GM13976 (cell line): Measurements from ENCODE around the gene ZDHHC14.

ENCODE experiments used
- DNase-seq: peaks from one replicate; pipeline ENCODE4 v3.0.0; 2012; ENCODE audit warnings: low spot score
- CTCF ChIP-seq: IDR thresholded peaks from 2 replicates; pipeline ENCODE4 v1.5.1; 2012; ENCODE audit warnings: borderline replicate concordance, mild to moderate bottlenecking; ENCODE audit not compliant: insufficient read depth; ENCODE audit errors: extremely low read depth, missing control alignments, control extremely low read depth
- in situ Hi-C: fragments of 300-500 bp; cut with MboI; formaldehyde crosslinking; loops from one replicate; pipeline ENCODE4 v1.12.0; 2022; ENCODE audit warnings: low sequenced_read_pairs, mixed read lengths, inconsistent platforms; ENCODE audit not compliant: unreplicated experiment

The ZDHHC14 gene

DNA sequence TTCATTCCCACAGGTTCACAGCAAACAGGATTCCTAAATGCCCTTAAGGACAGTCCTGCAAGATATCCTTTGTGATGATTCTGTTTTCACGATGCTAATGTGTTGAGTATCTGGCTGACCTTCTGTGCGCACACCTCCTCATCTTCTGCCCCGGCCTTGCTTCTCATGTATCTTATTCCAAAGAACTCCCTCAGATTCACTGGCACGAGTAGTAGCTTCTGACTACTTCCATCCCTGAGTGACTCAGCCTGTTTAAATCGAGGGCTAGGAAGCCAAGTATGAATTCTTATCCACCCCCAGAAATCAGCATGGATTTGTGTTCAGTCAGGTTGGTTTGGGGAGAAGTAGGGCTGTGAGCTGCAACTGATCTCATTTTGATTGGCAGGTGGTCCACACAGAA lies 251.8 kb downstream of the ZDHHC14 start:
- DNase-seq, result no peak
- in situ Hi-C loops, result no loop called here
- TF ChIP-seq CTCF, result no peak

- DNase-seq, result no peak
- no peak for TF ChIP-seq CTCF
- in situ Hi-C loops, result no loop called here
Observed at GRCh38 chr6:157634546-157634945, 253.6 kb downstream of the ZDHHC14 start.

- in situ Hi-C loops, result no loop called here
- no peak for DNase-seq
- no peak for TF ChIP-seq CTCF
Observed at GRCh38 chr6:157635388-157636244, 254.6 kb downstream of the ZDHHC14 start.

DNA sequence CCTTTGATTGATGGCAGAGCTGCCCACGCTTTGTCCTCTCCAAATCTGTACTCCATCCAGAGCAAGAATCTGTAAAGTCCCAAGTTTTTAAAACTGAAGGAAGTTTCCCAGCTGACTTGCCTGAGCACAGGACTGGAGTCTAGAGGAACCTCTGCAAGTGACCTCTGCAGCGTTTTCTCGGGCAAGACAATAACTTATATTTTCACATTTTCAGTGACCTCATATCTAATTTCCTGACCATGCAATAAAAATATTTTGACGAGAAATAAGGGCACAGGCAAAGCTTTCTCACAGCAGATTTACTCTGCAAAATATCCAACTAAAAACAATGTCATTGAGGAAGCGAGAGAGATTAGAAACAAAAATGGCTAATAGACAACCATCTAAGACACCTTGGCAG lies 256.5 kb downstream of the ZDHHC14 start:
- no peak for DNase-seq
- no peak for TF ChIP-seq CTCF
- in situ Hi-C loops, result no loop called here

GRCh38 chr6:157637941-157638662 lies 257.1 kb downstream of the ZDHHC14 start:
- in situ Hi-C loops, result no loop called here
- TF ChIP-seq CTCF, result no peak
- DNase-seq, result no peak

DNA sequence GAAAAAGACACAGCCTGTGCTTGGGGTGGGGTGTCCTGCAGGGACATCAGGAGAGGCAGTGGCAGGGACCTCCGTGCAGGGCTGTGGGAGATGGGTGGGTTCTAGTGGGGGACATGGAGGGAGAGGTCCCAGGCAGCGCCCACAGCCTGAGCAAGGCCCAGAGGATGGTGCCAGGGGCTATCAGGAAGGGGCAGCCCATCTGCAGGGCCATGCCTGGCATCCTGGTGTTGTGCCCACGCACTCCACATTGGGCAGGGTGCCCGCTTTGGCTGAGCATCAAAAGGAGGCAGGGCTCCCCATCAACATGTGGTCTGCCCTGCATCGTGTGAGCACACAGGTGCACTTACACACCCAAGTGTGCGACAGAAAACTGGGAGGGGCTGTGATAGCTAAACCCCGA lies 257.8 kb downstream of the ZDHHC14 start:
- DNase-seq, result no peak
- in situ Hi-C loops, result no loop called here
- no peak for TF ChIP-seq CTCF
